ENCODE data around the gene CADM4.

CADM4 gene

GRCh38 chr19:43634872-43635560 lies 4.6 kb downstream of the CADM4 start:
- no peaks in the 10 kb centered on the region for H3K9me3 Mint-ChIP-seq
- H3K27ac Mint-ChIP-seq: no peak overlapping the region
- no peak for ATAC-seq (ENCODE audit: low read depth)
- H3K4me1 Mint-ChIP-seq: peaks cover 15% of the 10 kb centered on the region
- no peak overlapping the region for H3K4me3 Mint-ChIP-seq
- peaks cover 29% of the 10 kb centered on the region for H3K27me3 Mint-ChIP-seq
- DNase-seq (ENCODE audit: low spot score in 2 of 2): no peak
- H3K36me3 Mint-ChIP-seq: peaks cover 5% of the 10 kb centered on the region

DNA sequence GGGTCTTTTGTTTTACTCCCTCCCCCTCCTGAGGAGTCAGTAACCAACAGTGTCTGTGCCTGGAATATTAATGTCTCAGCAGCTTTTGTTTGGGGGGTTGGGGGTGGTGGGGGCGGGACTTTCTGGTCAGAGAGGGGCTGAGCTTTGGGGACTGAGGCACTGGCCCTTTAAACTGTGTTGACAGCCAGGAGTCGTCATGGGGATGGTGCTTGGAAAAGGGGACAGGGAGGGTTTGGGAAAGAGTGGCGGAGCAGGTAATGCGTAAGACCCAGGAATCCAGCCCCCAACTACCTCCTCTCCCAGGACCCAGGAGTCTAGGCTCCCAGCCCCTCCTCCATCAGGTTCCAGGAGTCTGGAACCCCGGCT lies 5.2 kb downstream of the CADM4 start:
- DNase-seq (ENCODE audit: low spot score in 2 of 2) (no peak), ATAC-seq (ENCODE audit: low read depth) (no peak)
- Mint-ChIP-seq H3K27ac (no peak overlapping the region), H3K9me3 (no peaks in the 10 kb centered on the region), H3K27me3 (peaks cover 28% of the 10 kb centered on the region), H3K36me3 (peaks cover 5% of the 10 kb centered on the region), H3K4me1 (peaks cover 15% of the 10 kb centered on the region), H3K4me3 (no peak overlapping the region)

DNA sequence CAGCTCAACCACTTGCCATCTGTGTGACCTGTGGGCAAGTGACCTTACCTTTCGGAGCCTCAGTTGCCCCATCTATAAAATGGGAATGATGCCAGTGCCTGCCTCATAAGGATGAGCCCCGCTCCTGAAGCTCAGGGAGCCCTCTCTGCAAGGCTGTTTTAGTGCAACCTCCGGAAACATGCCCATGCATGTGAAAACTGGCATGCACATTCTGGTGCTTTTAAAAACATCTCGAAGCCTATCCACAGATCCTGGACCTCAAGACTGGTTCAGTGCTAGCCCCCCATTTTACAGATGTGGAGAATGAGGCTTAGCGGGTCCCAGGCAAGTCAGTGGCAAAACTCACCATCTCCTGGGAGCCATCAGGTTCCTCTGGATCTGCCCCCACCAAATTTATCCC lies 5.6 kb downstream of the CADM4 start:
- H3K4me1 Mint-ChIP-seq: peaks cover 13% of the 10 kb centered on the region
- no peak overlapping the region for H3K4me3 Mint-ChIP-seq
- no peak overlapping the region for H3K27ac Mint-ChIP-seq
- peaks cover 26% of the 10 kb centered on the region for H3K27me3 Mint-ChIP-seq
- H3K36me3 Mint-ChIP-seq: peaks cover 4% of the 10 kb centered on the region
- ATAC-seq (ENCODE audit: low read depth): no peak
- no peak for DNase-seq (ENCODE audit: low spot score in 2 of 2)
- no peaks in the 10 kb centered on the region for H3K9me3 Mint-ChIP-seq

- H3K27me3 Mint-ChIP-seq: peaks cover 21% of the 10 kb centered on the region
Observed at GRCh38 chr19:43633520-43633919, 6.1 kb downstream of the CADM4 start.

DNA sequence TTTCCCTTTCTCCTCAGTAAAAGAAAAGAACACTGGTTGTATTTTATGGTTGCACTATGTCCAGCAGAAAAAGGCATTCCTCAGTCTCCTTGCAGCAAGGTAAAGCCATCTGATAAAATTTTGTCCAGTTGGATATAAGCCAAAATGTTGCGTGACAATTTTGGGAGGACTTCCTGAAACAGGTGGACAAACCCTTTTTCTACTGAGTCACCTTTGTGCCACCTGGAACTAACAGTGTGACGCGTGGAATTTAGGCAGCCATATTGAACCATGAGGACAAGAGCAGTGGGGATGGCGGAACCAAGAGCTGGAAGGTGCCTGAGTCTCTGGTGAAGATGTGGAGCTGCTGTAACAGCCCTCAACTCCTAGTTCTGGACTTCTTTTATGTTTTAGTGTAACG lies 8.2 kb downstream of the CADM4 start:
- Mint-ChIP-seq H3K27ac (no peak overlapping the region), H3K36me3 (no peaks in the 10 kb centered on the region), H3K9me3 (no peaks in the 10 kb centered on the region), H3K27me3 (peaks cover 21% of the 10 kb centered on the region), H3K4me3 (no peak overlapping the region), H3K4me1 (peaks cover 5% of the 10 kb centered on the region)
- ATAC-seq (ENCODE audit: low read depth) (no peak), DNase-seq (ENCODE audit: low spot score in 2 of 2) (no peak)

More at GRCh38 chr19:43633520-43633919, 6.1 kb downstream of the CADM4 start:
- DNase-seq (ENCODE audit: low spot score in 2 of 2) (no peak), ATAC-seq (ENCODE audit: low read depth) (no peak)
- no peak overlapping the region for H3K27ac Mint-ChIP-seq
- H3K4me1 Mint-ChIP-seq: peaks cover 7% of the 10 kb centered on the region
- H3K36me3 Mint-ChIP-seq: no peaks in the 10 kb centered on the region
- no peaks in the 10 kb centered on the region for H3K9me3 Mint-ChIP-seq
- no peak overlapping the region for H3K4me3 Mint-ChIP-seq

GRCh38 chr19:43628646-43629326 lies 10.9 kb downstream of the CADM4 start:
- Mint-ChIP-seq H3K27me3 (peaks cover 20% of the 10 kb centered on the region), H3K27ac (no peak overlapping the region), H3K9me3 (peaks cover 2% of the 10 kb centered on the region), H3K4me1 (peaks cover 3% of the 10 kb centered on the region), H3K36me3 (no peaks in the 10 kb centered on the region), H3K4me3 (no peak overlapping the region)
- ATAC-seq (ENCODE audit: low read depth) (no peak), DNase-seq (ENCODE audit: low spot score in 2 of 2) (no peak)

DNA sequence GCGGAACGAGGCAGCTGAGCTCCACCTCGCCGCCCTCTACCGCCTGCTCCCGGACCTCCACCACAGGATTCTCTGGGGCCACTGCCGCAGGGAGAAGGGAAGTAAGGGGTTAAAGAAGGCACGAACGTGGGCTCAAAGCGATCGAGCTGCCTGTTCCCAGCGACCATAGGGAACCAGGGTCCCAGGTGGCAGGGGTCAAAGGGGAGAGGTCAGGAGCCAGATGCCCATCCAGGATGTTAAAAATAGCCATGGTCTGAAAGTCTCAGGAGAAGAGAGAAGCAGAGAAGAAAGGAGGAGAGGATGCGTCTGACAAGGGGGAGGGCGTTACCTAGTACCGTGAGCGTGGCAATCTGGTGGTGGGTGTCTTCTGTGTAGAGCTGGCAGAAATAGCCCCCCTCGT lies 12.8 kb downstream of the CADM4 start:
- DNase-seq (ENCODE audit: low spot score in 2 of 2) (no peak), ATAC-seq (ENCODE audit: low read depth) (no peak)
- H3K9me3 Mint-ChIP-seq: peaks cover 2% of the 10 kb centered on the region
- no peaks in the 10 kb centered on the region for H3K36me3 Mint-ChIP-seq
- peaks cover 3% of the 10 kb centered on the region for H3K4me1 Mint-ChIP-seq
- peaks cover 16% of the 10 kb centered on the region for H3K27me3 Mint-ChIP-seq
- no peak overlapping the region for H3K27ac Mint-ChIP-seq
- no peak overlapping the region for H3K4me3 Mint-ChIP-seq

GRCh38 chr19:43625918-43626579 lies 13.6 kb downstream of the CADM4 start:
- DNase-seq (ENCODE audit: low spot score in 2 of 2): no peak
- Mint-ChIP-seq H3K4me1 (peaks cover 3% of the 10 kb centered on the region), H3K9me3 (peaks cover 2% of the 10 kb centered on the region), H3K27me3 (peaks cover 16% of the 10 kb centered on the region), H3K4me3 (no peak overlapping the region), H3K36me3 (no peaks in the 10 kb centered on the region), H3K27ac (no peak overlapping the region)
- ATAC-seq (ENCODE audit: low read depth): no peak

GRCh38 chr19:43624933-43625332 lies 14.7 kb downstream of the CADM4 start:
- Mint-ChIP-seq H3K9me3 (peaks cover 2% of the 10 kb centered on the region), H3K4me1 (peaks cover 10% of the 10 kb centered on the region), H3K4me3 (no peak overlapping the region), H3K27ac (no peak overlapping the region), H3K27me3 (peaks cover 14% of the 10 kb centered on the region), H3K36me3 (no peaks in the 10 kb centered on the region)
- ATAC-seq (ENCODE audit: low read depth): peak; percentile 89
- peak; percentile 67 to 81 for DNase-seq (ENCODE audit: low spot score in 2 of 2)

DNA sequence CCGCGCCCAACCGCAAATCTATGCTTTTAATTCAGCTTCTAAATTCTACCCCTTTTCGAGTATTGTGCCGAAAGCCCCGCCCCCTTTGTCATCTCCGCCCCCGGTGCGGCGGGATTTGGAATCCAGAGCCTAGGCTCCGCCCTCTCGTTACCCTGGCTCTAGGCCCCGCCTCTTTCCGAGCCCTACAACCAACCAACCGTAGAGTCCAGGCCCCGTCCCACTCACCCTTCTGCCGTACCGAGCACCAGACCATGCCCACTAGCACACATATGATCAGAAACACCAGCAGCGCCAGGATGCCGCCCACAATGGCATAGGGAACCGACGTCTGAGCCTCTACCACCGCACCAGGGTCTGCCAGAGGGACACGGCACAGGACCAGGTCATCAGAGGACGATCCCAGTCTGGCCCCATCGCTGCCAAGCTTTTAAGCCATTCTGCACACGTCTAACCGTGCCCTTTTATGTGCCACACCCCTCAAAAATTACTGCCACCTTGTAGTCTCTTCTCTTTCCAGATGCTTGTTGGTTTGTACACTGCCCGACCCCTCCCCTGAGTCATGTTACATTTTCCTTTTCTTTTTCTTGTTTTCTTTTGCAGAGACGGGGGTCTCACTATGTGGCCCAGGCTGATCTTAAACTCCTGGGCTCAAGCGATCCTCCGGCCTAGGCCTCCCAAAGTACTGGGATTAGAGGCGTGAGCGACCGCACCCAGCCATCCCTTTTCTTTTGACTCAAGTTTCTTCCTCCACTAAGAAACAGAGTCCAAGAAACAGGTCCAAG lies 15.6 kb downstream of the CADM4 start:
- Mint-ChIP-seq H3K36me3 (no peaks in the 10 kb centered on the region), H3K9me3 (peaks cover 2% of the 10 kb centered on the region), H3K4me3 (no peak overlapping the region), H3K27ac (no peak overlapping the region), H3K27me3 (peaks cover 14% of the 10 kb centered on the region), H3K4me1 (peaks cover 14% of the 10 kb centered on the region)
- ATAC-seq (ENCODE audit: low read depth) (no peak), DNase-seq (ENCODE audit: low spot score in 2 of 2) (no peak)

DNA sequence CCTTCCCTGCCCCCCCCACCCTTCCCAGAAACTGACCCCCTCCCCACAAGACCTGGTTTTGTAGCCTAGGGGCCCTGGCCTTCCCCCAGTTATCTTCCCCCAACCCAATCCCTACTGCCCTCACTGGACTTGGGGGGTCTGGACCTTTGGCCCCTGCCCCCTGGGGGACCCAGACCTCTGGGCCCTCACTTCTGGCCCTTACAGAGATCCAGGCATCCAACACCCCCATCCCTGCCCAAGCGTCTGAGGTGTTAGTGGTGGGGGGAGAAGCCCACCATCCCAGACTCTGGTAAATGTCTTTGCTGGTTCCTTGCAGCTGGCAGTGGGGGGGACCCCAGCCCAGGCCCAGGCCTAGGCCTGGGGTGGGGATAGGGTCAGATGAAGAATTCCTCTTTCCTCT lies 16.7 kb downstream of the CADM4 start:
- Mint-ChIP-seq H3K4me3 (no peak overlapping the region), H3K27ac (no peak overlapping the region), H3K27me3 (peaks cover 14% of the 10 kb centered on the region), H3K36me3 (no peaks in the 10 kb centered on the region), H3K4me1 (peaks cover 17% of the 10 kb centered on the region), H3K9me3 (peaks cover 2% of the 10 kb centered on the region)
- DNase-seq (ENCODE audit: low spot score in 2 of 2) (no peak), ATAC-seq (ENCODE audit: low read depth) (no peak)

GRCh38 chr19:43622070-43622469 lies 17.6 kb downstream of the CADM4 start:
- Mint-ChIP-seq H3K27me3 (peaks cover 10% of the 10 kb centered on the region), H3K9me3 (peaks cover 2% of the 10 kb centered on the region), H3K4me1 (peaks cover 17% of the 10 kb centered on the region), H3K4me3 (no peak overlapping the region), H3K27ac (no peak overlapping the region), H3K36me3 (no peaks in the 10 kb centered on the region)
- DNase-seq (ENCODE audit: low spot score in 2 of 2): no peak
- ATAC-seq (ENCODE audit: low read depth): no peak

DNA sequence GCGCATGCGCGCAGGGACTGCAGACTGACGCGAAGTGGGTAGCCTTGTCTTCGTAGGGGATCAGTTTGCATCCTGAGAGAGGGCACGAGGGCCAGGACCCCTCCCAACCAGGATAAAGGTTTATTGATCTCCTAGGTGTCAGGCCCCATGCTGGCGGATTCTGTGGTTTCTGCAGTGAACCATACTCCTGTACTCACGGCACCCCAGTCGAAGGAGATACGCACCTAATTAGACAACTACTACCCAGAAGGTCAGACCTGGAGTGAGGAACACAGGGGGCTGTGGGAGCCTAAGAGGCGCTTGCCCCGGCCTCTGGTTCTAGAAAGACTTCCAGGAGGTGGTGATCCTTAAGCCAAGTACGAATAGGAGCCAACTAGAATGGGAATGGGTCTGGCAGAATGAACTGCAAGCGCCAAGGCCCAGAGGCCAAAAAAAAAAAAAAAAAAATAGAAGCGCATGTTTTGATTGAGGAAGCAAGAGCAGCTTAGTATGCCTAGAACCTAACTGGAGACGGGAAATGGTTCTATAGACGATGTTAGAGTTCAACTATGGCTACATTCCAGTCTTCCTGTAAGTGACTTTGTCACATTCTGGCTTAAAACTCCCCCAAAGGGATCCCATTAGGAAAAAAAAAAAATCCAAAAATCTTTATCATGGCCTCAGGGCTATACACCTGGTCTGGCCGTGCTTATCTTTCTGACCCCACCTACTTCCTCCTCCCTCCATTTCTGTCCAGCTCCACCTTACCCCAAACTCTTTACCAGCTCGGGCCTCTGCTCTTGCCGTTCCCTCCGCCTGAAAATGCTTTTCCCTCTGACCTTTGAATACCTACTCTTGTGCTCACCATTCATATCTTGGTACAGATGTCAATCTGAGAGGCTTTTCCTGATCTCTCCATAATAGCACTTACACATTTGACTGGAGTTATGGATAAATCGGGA lies 19.3 kb downstream of the CADM4 start:
- Mint-ChIP-seq H3K4me3 (peak overlapping the region; percentile 98), H3K9me3 (peaks cover 2% of the 10 kb centered on the region), H3K27ac (peak overlapping the region; percentile 94), H3K4me1 (peaks cover 17% of the 10 kb centered on the region), H3K36me3 (no peaks in the 10 kb centered on the region), H3K27me3 (no peaks in the 10 kb centered on the region)
- ATAC-seq (ENCODE audit: low read depth): no peak
- no peak for DNase-seq (ENCODE audit: low spot score in 2 of 2)
